SH-SY5Y (cell line): ENCODE measurements around the gene PPP1R14C.

Experiments
- GATA2 ChIP-seq: IDR thresholded peaks from 2 replicates; pipeline ENCODE4 v1.6.1; 2011; ENCODE audit warnings: mild to moderate bottlenecking, low read depth, low read length
- GATA3 ChIP-seq: IDR thresholded peaks from 2 replicates; pipeline ENCODE4 v1.6.1; 2011; ENCODE audit warnings: low read depth, mild to moderate bottlenecking, low read length, moderate library complexity

GRCh38 chr6:150093397-150093796, 49.4 kb upstream of the PPP1R14C start:
- TF ChIP-seq GATA2: no peak
- no peak for TF ChIP-seq GATA3
